EL (cell line): ENCODE results near the gene OTOGL.
A peak's percentile ranks its signal among the peaks of the same experiment; 100 is the strongest.

Source experiments
- DNase-seq: peaks from one replicate; pipeline ENCODE4 v3.0.0-alpha.2; 2016

OTOGL gene

GRCh38 chr12:80401191-80401590, 301.9 kb downstream of the OTOGL start:
- DNase-seq: no peak

- no peak for DNase-seq
These were observed 305.3 kb downstream of the OTOGL start for GRCh38 chr12:80404629-80405028.

DNA sequence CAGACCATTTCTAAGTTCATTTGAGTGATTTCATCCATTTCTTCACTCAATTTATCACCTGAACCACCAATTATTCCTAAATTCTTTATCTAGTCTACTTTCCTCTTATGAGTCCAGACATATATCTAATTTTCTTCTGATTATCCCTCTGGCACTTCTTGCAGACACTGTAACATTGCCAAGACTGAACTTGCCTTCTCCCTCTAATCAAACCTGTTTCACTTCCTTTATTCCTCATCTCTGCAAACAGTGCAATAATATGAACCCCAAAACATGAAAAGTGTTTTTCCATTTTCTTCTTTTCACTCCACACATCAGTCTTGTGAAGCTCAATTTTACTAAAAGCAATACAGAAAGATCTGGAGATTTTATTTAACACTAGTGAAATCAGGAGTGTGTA, 306.9 kb downstream of the OTOGL start:
- DNase-seq: no peak

DNA sequence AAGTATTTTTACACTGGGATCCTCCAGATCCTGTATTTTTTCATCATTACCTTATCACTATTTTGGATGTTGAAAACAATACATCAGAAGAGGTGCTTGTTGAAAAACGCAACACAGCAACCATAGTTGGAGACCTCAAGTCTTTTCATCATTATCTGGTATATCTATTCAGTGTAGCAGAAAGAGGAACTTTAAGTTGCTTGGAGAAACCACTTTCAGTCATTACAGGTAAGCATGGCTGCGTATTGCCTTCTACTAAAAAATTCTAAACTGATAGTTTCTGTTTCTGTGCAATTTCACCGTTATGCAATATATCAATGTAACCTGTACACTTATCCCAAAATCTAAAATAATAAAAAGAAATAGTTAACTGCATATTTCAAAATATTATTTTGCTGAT, 312.4 kb downstream of the OTOGL start:
- no peak for DNase-seq

GRCh38 chr12:80412343-80412953, 313.1 kb downstream of the OTOGL start:
- peak; percentile 69 for DNase-seq

DNA sequence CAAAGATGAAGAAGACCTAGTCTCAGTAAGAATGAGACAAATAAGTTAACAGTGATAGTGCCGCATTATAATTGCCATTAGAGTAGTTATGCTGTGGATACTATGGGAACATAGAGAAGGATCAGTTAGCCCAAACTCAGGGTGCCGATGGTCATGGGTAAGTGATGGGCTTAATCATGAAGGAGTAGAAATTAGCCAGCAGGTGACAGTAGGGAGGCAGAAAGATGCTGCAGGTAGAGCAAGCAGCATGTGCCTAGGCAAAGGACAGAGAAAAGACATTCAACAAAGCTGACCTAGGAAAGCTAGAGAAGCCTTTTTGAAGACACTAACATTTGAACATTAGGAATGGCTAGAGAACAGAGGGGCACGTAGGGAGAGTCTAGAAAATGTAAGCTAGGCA, 314.1 kb downstream of the OTOGL start:
- DNase-seq: no peak

GRCh38 chr12:80415466-80415865, 316.1 kb downstream of the OTOGL start:
- no peak for DNase-seq

DNA sequence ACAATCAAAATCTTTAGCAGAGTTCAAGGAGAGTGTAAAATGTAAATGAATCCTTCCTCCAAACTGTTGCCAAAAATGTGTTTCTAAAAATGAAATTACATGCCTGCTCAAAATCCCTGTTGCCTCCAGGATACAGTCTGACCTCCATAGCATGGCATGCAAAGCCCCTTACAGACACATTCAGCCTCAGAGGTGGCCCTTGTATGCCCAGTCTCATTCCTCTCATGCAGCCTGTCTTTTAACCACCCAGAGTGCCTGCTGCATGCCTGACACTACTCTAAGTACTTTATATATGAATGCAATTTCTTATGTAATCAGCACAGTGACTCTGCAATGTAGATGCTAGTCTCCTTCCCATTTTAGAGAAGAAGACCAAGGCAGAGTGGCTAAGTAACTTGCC, 320.3 kb downstream of the OTOGL start:
- DNase-seq: peak; percentile 36

GRCh38 chr12:80420075-80420474, 320.7 kb downstream of the OTOGL start:
- DNase-seq: no peak

- DNase-seq: peak; percentile 70
These were observed 323.2 kb downstream of the OTOGL start for GRCh38 chr12:80422550-80422949.
